ENCODE measurements around the gene SIL1. TPM values are rescaled to one million over a fixed set of nuclear protein-coding genes. Genes with fewer than 3 reads are reported as not detected.

Gene SIL1
- total RNA-seq, 4 donors from 2014 or later, result 17.4 to 122 (median 58.3) TPM

GRCh38 chr5:139241139-139241538 is 43.0 kb upstream of the SIL1 start:
- Histone ChIP-seq H3K27ac (no peak overlapping the region), H3K4me1 (no peaks in the 10 kb centered on the region), H3K4me3 (no peak overlapping the region), H3K9me3 (no peaks in the 10 kb centered on the region), H3K36me3 (no peaks in the 10 kb centered on the region), H3K27me3 (no peaks in the 10 kb centered on the region)
- intact Hi-C loops (cut with DNase I; ENCODE audit: low total_unique reads), result no loop called here
- no peak for DNase-seq
- TF ChIP-seq, protein P1, sequence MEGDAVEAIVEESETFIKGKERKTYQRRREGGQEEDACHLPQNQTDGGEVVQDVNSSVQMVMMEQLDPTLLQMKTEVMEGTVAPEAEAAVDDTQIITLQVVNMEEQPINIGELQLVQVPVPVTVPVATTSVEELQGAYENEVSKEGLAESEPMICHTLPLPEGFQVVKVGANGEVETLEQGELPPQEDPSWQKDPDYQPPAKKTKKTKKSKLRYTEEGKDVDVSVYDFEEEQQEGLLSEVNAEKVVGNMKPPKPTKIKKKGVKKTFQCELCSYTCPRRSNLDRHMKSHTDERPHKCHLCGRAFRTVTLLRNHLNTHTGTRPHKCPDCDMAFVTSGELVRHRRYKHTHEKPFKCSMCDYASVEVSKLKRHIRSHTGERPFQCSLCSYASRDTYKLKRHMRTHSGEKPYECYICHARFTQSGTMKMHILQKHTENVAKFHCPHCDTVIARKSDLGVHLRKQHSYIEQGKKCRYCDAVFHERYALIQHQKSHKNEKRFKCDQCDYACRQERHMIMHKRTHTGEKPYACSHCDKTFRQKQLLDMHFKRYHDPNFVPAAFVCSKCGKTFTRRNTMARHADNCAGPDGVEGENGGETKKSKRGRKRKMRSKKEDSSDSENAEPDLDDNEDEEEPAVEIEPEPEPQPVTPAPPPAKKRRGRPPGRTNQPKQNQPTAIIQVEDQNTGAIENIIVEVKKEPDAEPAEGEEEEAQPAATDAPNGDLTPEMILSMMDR (IDR thresholded peaks at IDR 0.05), result no peak
- no peak for TF ChIP-seq POLR2A (IDR thresholded peaks at IDR 0.05)

- Histone ChIP-seq H3K36me3 (no peaks in the 10 kb centered on the region), H3K4me3 (no peak overlapping the region), H3K4me1 (no peaks in the 10 kb centered on the region), H3K27me3 (no peaks in the 10 kb centered on the region), H3K27ac (no peak overlapping the region), H3K9me3 (no peaks in the 10 kb centered on the region)
- TF ChIP-seq, protein P1 (IDR thresholded peaks at IDR 0.05), result no peak
- TF ChIP-seq POLR2A (IDR thresholded peaks at IDR 0.05), result no peak
- no peak for DNase-seq
- intact Hi-C loops (cut with DNase I; ENCODE audit: low total_unique reads), result no loop called here
These were observed 38.3 kb upstream of the SIL1 start for GRCh38 chr5:139236479-139236878.

- TF ChIP-seq, protein P1 (IDR thresholded peaks at IDR 0.05), result no peak
- TF ChIP-seq POLR2A (IDR thresholded peaks at IDR 0.05), result no peak
These were observed 34.1 kb upstream of the SIL1 start for GRCh38 chr5:139232147-139232724.

DNA sequence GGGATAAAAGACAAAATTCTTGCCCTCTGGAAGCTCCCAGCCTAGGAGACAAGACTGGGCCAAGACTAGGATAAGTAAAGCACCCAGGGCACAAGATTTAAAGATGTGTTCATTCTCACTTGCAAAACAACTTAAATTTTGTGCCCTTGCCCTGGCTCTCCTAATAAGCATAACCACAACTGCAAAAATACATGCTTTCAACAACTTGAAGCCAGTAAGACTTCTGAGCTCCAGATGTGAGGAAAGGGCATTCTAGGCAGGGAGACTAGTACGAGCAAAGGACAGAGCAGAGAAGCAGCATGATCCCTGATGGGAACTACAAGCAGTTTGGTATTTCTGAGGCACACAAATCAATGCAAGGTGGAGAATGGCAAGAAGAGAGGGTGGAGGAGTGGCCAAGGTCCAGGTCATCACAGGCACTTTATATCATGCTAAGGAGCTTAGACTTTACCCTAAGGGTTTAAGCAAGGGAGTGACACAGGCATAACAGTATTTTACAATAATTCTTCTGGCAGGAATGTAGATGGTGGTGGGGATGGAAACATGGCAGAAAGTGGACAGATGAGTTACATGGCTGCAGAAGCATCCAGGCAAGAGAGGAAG is 30.1 kb upstream of the SIL1 start:
- Histone ChIP-seq H3K36me3 (no peaks in the 10 kb centered on the region), H3K27me3 (no peaks in the 10 kb centered on the region), H3K4me3 (no peak overlapping the region), H3K27ac (no peak overlapping the region), H3K4me1 (no peaks in the 10 kb centered on the region), H3K9me3 (no peaks in the 10 kb centered on the region)
- intact Hi-C loops (cut with DNase I; ENCODE audit: low total_unique reads), result no loop called here
- DNase-seq, result no peak
- TF ChIP-seq, protein P1 (IDR thresholded peaks at IDR 0.05), result no peak
- TF ChIP-seq POLR2A (IDR thresholded peaks at IDR 0.05), result no peak

More at GRCh38 chr5:139232147-139232724, 34.1 kb upstream of the SIL1 start:
- Histone ChIP-seq H3K4me3 (no peak overlapping the region), H3K36me3 (no peaks in the 10 kb centered on the region), H3K9me3 (no peaks in the 10 kb centered on the region), H3K4me1 (no peaks in the 10 kb centered on the region), H3K27ac (no peak overlapping the region), H3K27me3 (no peaks in the 10 kb centered on the region)
- no peak for DNase-seq
- intact Hi-C loops (cut with DNase I; ENCODE audit: low total_unique reads), result no loop called here

DNA sequence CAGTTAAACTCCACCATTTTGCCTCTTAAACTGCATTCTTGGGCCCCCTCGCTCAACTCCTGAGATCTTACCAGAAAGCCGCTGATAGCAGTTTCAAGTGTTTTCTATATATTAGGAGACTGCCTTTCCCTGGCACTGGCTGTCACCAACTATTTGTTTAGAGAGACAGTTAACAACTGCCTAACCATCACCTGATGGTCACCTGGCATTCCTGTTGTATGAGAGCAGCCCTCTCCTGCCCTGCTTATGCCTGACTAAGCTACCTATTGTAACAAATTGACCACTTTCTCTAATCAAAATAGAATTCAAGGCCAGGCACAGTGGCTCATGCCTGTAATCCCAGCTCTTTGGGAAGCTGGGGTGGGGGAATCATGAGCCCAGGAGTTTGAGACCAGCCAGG is 28.0 kb upstream of the SIL1 start:
- H3K27me3 ChIP-seq, result no peaks in the 10 kb centered on the region
- DNase-seq, result no peak
- no peak overlapping the region for H3K4me3 ChIP-seq
- no peak for TF ChIP-seq POLR2A (IDR thresholded peaks at IDR 0.05)
- TF ChIP-seq, protein P1 (IDR thresholded peaks at IDR 0.05), result no peak
- H3K9me3 ChIP-seq, result no peaks in the 10 kb centered on the region
- H3K4me1 ChIP-seq, result no peaks in the 10 kb centered on the region
- H3K36me3 ChIP-seq, result no peaks in the 10 kb centered on the region
- intact Hi-C loops (cut with DNase I; ENCODE audit: low total_unique reads), result no loop called here
- H3K27ac ChIP-seq, result no peak overlapping the region

Data from uterus (tissue), 4 donors.